ENCODE results near the gene TNFAIP3.

DNA sequence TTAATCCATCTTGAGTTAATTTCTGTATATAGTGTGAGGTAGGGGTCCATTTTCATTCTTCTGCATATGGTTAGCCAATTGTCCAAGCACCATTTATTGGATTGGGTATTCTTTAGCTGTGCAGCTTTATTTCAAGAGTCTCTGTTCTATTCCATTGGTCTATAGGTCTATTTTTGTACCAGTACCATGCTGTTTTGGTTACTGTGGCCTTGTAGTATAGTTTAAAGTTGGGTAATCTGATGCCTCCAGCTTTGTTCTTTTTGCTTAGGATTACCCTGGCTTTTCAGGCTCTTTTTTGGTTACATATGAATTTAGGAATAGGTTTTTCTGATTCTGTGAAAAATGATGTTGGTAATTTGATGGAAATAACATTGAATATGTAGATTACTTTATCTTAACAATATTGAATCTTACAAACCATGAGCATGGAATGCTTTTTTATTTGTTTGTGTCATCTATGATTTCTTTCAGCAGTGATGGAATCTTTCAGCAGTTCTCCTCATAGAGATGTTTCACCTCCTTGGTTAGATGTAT lies 47.0 kb downstream of the TNFAIP3 start:
- TF ChIP-seq REST (IDR thresholded peaks at IDR 0.05; ENCODE audit: insufficient read depth in 1 of 2, low read depth in 2 of 2, low read length in 2 of 2) (no peak), POLR2AphosphoS5 (IDR thresholded peaks at IDR 0.05; ENCODE audit: low read depth, low read length) (no peak), SIN3A (IDR thresholded peaks at IDR 0.05; ENCODE audit: borderline replicate concordance, insufficient read depth, low read length) (no peak)
